Cardiac septum (tissue), 1 donor: Measurements from ENCODE around the gene CLDN4. TPM values are rescaled to one million over a fixed set of nuclear protein-coding genes. Genes with fewer than 3 reads are reported as not detected.

ENCODE experiments used
- DNase-seq: peaks from one replicate; pipeline ENCODE4 v3.0.0-alpha.2; 2020; ENCODE audit warnings: low spot score
- intact Hi-C: fragments of 100-400 bp; cut with DNase I; formaldehyde crosslinking; loops from one replicate; pipeline ENCODE4 v1.14.0; 2022
- total RNA-seq: library from RNA; stranded (reverse); fragmentation: NEBNext Ultra II Directional; extraction: Animal tissue kit (Norgen Biotek cat#: 25700); gene quantifications from one replicate; pipeline ENCODE4 v1.2.1, GENCODE V29; 2021
- donor health status: DM: no; HTN: no; CAD: no.

Gene CLDN4
- total RNA-seq, 1 donor from 2014 or later = not detected

DNA sequence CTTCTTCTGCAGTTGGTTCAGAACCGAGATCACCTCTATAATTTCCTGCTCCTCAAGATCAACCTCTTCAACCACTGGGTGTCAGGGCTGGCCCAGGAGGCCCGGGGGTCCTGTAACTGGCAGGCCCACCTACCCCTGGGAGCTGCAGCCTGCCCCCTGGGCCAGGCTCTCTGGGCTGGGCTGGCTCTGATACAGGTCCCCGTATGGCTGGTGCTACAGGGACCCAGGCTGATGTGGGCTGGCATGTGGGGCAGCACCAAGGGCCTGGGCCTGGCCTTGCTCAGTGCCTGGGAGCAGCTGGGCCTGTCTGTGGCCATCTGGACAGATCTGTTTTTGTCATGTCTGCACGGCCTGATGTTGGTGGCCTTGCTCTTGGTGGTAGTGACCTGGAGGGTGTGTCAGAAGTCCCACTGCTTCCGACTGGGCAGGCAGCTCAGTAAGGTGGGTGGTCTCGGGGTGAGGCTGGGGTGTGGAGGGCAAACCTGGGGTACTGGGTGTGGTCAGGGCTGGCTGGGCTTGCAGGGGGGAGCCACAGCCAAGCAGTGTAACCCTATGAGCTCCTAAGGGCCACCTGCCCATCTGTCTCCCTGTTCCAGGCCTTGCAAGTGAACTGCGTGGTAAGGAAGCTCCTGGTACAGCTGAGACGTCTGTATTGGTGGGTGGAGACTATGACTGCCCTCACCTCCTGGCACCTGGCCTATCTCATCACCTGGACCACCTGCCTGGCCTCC, 34.4 kb downstream of the CLDN4 start:
- intact Hi-C loops = loop anchor here (5.0 to 10.0 kb wide), 3 partner anchors 162 to 537 kb away; partner anchors contain the start of gene ELN
- DNase-seq = no peak

DNA sequence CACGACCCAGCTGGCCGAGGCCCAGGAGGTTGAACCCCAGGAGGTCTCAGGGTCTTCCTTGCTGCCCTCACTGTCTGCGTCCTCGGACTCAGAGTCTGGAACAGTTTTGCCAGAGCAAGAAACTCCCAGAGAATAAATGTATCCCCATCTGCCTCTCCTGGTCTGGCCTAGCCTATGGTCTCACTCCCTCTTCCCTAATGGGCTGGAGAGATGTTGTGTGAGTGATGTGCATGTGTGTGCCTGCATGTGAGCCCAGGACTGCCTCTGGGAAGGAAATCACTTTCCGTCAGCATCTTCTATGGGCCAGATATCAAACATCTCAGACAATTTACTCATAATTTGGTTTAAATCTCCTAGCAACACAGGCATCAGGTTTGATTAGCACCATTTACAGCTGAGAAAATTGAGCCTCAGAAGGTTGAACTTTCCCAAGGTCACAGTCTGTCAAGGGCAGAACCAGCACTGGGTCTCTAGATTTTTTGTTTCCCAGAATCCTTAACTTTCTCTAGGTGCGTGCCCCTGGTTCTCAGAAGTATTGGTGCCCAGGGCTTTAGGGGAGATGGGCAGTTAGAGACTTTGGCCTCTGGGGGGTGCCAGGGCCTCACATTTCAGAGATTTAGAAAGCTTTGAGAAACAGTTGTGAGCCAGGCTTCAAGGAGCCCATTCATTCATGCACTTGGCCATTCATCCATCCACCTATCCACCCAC, 35.1 kb downstream of the CLDN4 start:
- intact Hi-C loops = loop anchor here (5.0 to 10.0 kb wide), 3 partner anchors 161 to 536 kb away; partner anchors contain the start of gene ELN
- no peak for DNase-seq

DNA sequence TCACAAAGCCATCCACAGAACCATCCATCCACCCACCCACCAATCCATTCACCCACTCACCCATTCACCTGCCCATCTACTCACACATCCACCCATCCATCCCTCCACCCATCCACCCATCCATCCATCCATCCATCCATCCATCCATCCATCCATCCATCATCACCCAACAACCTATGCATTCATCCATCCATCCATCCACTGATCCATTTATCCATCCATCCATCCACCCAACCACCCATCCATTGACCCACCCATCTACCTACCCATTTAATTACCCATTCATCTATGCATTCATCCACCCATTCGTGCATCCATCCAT, 35.6 kb downstream of the CLDN4 start:
- intact Hi-C loops = loop anchor here (5.0 to 10.0 kb wide), 3 partner anchors 161 to 536 kb away; partner anchors contain the start of gene ELN

DNA sequence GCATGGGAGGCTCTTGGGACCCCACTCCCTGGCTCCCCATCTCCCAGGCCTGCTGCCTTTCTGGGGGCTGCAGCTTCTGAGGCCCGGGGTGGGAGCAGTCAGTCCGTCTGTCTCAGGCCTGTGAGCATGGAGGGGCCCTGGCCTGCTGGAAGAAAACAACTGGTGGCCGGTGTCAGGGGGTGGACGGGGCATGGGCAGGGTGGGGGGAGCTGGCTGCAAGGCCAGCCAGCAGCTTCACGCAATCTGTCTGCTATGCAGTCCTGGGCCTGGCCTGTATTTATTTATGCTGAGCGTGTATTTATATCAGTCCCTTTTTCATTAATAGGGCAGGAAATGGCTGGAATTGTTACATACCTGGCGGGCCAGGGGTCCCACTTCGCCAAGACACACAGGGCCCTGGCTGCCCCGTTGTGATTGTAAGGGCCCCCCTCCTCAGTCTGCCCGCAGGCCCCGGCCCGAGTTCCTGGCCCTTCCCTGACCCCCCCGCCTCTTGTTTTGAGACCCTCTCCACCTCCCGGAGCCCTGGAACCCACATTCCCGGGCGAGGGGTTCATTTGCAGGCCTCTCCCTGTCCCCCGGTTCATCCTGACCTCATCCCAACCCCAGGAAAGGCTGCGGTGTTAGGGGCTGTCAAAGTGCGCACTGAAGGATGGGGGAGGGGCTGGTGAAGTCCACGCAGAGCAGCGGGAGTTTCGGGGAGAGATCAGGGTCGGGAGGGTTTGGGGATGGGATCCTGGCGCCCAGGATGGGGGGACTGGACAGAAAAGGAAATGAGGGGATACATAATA, 38.4 kb downstream of the CLDN4 start:
- DNase-seq = no peak
- intact Hi-C loops = loop anchor here (5.0 to 10.0 kb wide), 3 partner anchors 158 to 533 kb away; partner anchors contain the start of gene ELN

More for the DNA sequence above, 35.6 kb downstream of the CLDN4 start:
- no peak for DNase-seq

DNA sequence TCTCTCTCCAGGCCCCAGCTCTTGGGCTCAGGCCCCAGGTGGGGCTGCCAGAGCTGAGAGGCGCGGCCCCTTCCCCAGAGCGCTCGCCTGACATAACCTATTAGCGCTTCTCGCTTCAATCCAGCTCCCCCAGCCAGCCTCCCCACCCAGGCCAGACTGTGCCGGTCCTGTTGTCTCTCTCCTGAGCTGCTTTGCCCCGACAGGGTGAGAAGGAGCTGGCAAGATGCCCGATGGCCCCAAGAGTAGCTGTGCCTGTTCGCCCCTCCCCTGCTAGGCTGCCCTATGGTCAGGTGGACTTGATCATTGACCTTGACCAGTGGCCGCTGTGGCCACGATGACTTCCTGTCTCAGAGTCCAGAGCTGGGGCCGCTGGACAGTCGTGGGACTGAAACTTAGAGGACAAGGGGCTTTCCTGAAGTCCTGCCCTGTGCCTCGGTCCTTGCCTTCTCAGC, 39.3 kb downstream of the CLDN4 start:
- no peak for DNase-seq
- intact Hi-C loops = no loop called here

DNA sequence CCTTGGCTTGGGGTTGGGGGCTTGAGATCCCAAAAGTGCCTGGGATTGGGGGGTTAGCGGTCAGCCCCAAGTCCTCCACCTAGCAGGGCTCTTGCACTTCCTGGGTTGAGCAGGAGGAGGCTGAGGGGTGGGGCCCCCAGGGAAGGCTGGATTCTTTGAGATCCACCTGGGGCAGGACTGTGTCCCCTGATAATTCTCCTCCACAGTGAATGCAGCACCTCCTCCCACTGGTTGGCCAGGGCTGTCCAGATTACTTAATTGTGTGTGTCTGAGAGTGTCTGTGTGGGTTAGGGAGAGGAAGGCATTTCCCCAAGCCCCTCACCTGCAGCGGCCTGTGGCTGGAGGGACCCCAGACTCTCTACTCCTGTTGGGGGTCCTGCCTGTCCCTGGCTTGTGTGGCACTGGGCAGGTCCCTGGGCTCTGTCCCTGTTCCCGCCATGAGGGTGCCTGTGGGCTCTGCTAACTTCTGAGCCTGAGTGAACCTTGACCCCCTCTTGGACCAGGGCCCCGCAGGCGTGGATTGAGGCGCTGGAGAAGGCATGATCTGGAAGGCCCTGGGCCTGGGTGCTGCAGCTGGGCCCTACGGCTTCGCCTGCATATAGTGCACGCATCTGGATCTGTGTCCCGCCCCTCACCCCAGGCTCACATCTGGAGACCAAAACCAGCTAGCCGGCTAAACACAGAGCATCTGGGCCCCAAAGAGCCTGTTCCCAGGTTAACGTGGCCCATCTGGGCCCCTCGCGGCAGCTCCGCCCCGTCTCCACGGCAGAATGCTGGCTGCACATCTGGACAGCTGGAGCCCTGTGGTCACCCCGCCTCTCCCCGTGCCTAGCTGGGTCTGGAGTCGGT, 40.6 kb downstream of the CLDN4 start:
- no peak for DNase-seq
- intact Hi-C loops = no loop called here

DNA sequence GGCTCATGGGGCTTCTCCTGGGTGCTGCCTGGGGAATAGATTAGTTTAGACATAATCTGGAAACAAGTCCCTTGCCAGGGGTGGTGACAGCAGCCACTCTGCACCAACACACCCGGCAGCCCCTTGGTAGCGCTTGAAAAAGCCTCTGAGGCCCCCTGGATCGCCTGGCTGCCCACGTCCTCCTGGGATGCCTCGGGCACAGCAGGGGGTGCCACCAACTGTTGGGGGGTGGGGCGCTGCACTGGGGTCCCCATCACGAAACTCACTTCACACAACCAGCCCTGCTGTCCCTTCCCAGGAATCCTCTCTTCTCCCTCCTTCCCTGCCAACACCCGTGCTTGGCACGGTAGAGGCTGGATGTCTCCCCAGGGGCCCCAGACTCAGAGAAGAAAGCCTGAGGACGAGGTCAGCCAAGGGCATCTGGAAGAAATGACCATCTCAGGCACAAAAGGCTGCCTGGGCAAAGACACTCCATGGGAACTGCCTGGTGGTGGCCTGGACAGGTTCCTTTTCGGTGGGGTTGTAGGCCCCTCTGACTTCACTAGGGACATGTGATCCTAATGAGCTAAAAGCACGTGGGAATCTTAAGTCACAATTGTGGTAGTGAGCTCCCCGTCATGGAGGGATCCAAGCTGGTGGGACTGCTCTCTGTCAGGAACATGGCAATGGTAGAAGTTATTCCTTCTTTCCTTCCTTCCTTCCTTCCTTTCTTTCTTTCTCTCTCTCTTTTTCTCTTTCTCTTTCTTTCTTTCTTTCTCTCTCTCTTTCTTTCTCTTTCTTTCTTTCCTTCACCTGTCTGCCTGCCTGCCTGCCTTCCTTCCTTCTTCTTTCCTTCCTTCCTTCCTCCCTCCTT, 41.5 kb downstream of the CLDN4 start:
- intact Hi-C loops = no loop called here
- DNase-seq = no peak

DNA sequence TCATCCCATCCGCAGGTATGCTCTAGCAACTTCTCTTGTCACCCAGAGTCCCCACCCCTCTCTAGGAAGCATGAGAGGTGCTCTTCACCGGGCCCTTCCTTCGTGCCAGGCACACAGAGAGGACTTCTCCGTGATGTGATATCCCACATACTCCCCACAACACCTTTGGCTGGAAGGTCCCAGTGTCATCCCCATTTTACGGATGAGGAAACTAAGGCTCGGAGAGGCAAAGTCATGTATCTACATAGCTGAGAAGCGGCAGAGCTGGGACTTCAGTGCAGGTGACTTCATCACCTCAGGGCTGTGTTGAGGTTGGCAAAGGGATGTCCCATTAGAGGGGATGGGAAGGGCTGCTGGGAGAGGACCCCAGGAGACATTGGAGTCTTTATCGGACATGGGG, 45.6 kb downstream of the CLDN4 start:
- no peak for DNase-seq
- intact Hi-C loops = no loop called here

DNA sequence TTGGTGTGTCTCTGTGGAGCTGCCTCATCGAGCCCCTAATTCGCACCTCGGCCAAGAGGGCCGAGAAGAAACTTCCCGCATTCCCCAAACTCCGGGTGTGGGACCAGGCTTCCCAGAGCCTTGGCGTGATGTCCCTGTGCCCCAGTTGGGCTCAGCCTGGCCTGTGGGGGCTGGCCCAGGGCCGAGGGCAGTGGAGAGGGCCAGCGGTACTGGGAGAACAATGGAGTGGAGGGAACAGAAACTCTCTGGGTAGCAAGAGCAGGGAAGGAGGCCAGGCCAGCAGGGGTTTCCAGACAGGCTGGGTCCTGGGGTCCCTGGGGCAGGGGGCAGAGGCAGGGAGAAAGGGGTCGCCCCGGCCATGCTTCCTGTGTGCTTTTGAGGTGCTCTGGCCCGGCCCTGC, 46.2 kb downstream of the CLDN4 start:
- DNase-seq = no peak
- intact Hi-C loops = no loop called here

DNA sequence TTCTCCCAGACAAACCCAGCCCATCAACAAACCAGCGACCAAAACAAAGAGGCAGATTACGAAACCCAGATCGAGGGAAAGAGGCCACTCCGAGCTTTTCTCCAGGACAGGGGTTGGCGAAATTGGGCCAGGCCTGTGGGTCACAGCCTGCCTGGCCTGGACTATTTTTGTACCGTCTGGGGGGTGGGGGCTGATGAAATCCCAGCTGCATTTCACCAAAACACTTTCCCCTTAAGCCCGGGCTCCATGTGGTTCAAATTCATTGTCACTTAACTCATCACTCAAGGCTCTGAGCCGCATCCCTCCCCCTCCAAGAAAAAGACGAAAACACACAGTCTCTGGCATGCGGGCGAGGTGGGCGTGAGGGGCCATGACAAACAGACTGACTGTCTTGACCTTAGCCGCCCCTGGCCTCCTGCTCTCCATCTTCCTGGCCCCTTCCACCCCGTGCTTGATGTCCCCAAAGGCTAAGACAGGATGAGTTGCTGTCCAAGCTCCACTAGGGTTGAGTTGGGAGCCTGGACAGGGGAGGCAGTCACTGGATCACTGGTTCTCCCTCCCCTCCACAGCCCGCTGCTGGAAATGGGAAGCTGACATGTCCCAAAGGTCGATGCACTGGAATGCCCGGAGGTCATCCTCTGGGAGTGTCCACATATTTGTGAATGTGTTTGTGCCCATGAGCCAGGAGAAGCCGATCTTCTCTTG, 49.3 kb downstream of the CLDN4 start:
- intact Hi-C loops = no loop called here
- no peak for DNase-seq

DNA sequence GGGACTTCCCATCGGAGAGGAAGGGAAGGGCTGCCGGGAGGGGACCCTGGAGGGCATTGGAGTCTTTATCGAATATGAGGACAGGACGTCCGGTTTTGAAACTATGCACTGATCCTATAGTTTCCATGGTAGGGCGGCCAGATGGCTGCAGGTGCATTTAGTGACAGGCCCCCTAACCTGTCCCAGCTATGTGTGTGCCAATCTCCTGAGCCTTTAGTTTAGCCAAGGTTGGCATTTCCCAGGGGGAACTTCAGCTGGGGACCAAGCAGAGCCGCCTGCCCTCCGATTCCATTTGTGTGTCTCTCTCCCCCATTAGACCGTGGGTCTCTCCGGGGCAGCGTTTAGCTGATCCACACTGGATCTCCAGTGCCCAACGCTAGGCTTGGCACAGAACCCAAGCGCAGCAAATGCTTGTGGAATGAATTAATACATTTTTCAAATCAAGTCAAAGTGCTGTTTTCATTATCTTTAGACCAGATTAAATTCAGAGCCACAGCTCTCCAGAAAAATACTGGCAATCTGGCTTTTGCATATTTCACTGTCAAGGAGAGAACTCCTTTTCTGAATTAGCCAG, 50.0 kb downstream of the CLDN4 start:
- intact Hi-C loops = no loop called here
- DNase-seq = no peak

DNA sequence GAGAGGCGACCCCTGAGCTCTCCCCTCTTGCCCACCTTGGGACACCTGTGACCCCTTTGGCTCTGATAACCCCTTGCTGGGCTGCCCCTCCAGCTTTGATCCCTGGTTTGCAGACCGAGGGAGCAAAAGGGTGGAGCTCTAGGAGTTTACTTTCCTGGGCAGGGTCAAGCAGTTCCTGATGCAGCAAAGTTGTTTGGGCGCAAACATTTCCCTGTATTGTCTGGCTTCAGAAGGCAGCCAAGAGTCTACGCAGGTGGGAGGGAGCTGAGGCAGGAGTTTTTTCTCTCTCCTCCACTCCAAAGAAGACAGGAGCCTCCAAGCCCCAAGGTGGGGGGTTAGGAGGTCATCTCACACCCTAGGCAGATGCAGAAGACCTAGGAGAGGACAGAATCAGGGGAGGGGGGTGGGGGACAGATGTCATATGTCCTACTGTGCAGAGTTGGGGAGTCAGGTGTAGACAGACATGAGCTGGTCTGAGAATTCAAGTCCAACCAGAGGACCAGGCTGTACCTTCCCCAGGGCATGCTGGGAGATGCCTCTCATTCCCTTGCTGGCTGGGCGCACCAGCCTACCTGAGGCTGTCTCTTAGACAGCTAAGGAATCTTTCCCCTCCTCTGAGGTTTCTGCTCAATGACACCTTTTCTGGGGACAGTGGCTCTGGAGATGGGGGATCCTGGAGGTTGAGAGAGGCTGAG, 50.7 kb downstream of the CLDN4 start:
- intact Hi-C loops = no loop called here
- DNase-seq = no peak

DNA sequence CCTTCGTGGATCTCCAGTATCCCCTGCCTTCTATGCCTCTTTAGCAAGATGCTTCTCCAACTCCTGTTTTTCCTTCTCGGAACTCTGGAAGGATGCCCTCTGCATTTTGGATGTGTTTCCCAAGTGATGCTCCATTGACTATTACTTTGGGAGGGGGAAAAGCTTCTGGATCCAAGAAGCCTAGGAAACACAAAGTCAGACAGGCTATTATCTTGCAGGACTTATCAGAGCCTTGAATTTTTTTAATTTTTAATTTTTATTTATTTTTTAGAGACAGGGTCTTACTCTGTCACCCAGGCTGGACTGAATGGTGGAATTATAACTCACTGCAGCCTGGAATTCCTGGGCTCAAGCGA, 51.2 kb downstream of the CLDN4 start:
- intact Hi-C loops = no loop called here
- no peak for DNase-seq
